Measurements from ENCODE around the gene TDRD3. TPM values are rescaled to one million over a fixed set of nuclear protein-coding genes. Genes with fewer than 3 reads are reported as not detected.
"Not testable (repeated sequence)": the region's sequence is repeated elsewhere in the genome, so short reads cannot be mapped to it uniquely, and the experiment has no call there.

TDRD3 gene
- polyA plus RNA-seq, 5 donors: 30.3 to 49.7 (median 42.9) TPM

- DNase-seq: peak; percentile 63 to 71
These were observed 821 bp downstream of the TDRD3 start for GRCh38 chr13:60397704-60398378.

- DNase-seq: no peak
These were observed 1.4 kb downstream of the TDRD3 start for GRCh38 chr13:60398379-60398891.

- DNase-seq: no peak
These were observed 2.0 kb downstream of the TDRD3 start for GRCh38 chr13:60398907-60399589.

- no peak for DNase-seq
These were observed 5.0 kb downstream of the TDRD3 start for GRCh38 chr13:60402022-60402421.

GRCh38 chr13:60407095-60407494, 10.1 kb downstream of the TDRD3 start:
- DNase-seq: no peak

GRCh38 chr13:60407852-60408251, 10.8 kb downstream of the TDRD3 start:
- not testable (repeated sequence) for DNase-seq

GRCh38 chr13:60409574-60410292, 12.7 kb downstream of the TDRD3 start:
- not testable (repeated sequence) for DNase-seq

- no peak for DNase-seq
These were observed 13.3 kb downstream of the TDRD3 start for GRCh38 chr13:60410299-60410698.

GRCh38 chr13:60411464-60411863, 14.4 kb downstream of the TDRD3 start:
- DNase-seq: no peak

GRCh38 chr13:60411983-60412382, 15.0 kb downstream of the TDRD3 start:
- DNase-seq: no peak

GRCh38 chr13:60412909-60413616, 16.0 kb downstream of the TDRD3 start:
- DNase-seq: no peak

GRCh38 chr13:60414177-60414576, 17.2 kb downstream of the TDRD3 start:
- no peak for DNase-seq

GRCh38 chr13:60417734-60418133, 20.7 kb downstream of the TDRD3 start:
- no peak for DNase-seq

- DNase-seq: no peak
These were observed 21.9 kb downstream of the TDRD3 start for GRCh38 chr13:60418954-60419353.

- DNase-seq: no peak
These were observed 28.3 kb downstream of the TDRD3 start for GRCh38 chr13:60425332-60425731.

GRCh38 chr13:60426075-60426474, 29.1 kb downstream of the TDRD3 start:
- DNase-seq: no peak

- no peak for DNase-seq
These were observed 30.3 kb downstream of the TDRD3 start for GRCh38 chr13:60427285-60427684.

GRCh38 chr13:60431108-60431700, 34.2 kb downstream of the TDRD3 start:
- DNase-seq: peak; percentile 20 to 58

GRCh38 chr13:60433505-60433904, 36.5 kb downstream of the TDRD3 start:
- no peak for DNase-seq

- DNase-seq: no peak
These were observed 38.8 kb downstream of the TDRD3 start for GRCh38 chr13:60435762-60436374.

GRCh38 chr13:60439201-60439600, 42.2 kb downstream of the TDRD3 start:
- DNase-seq: no peak

Measured in right lung (tissue), 5 donors.